ENCODE data around the gene PTPN3. TPM values are rescaled to one million over a fixed set of nuclear protein-coding genes. Genes with fewer than 3 reads are reported as not detected.

The PTPN3 gene
- total and polyA plus RNA-seq, 2 donors (not counting 1 experiment from before 2014, with no cell fraction given): 1.4 to 2.3 TPM

DNA sequence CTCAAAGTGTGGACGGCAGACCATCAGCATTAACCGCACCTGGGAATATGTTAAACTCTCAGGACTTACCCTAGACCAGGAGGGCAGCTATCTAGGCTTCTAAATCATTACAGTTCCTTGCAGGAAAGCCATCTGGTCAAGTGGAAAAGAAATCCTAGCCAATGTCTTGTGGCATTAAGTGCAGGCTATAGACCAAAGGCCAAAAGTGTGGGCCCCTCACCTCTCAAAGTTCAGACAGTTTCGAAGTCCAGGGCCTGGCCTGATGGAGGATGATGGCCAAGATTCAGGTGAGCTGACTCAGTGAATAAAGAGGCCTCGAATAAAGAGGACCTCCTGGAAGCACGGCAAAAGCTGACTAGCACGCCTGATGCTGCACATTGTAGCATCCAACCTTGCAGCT lies 24.0 kb upstream of the PTPN3 start:
- Histone ChIP-seq H3K9me3 (ENCODE audit: control insufficient read depth, insufficient read depth, low read depth, low read length) (no peaks in the 10 kb centered on the region), H3K4me3 (replicated peaks in 1 of 4; ENCODE audit: control extremely low read depth in 1 of 4, insufficient read depth in 1 of 4, low read depth in 3 of 4, low read length in 4 of 4) (no peak overlapping the region), H3K9ac (ENCODE audit: insufficient read depth, low read length) (no peak overlapping the region), H3K36me3 (ENCODE audit: control insufficient read depth, insufficient read depth, low read length) (no peaks in the 10 kb centered on the region), H3K79me2 (ENCODE audit: control insufficient read depth, insufficient read depth, low read length) (no peaks in the 10 kb centered on the region), H4K20me1 (ENCODE audit: control insufficient read depth, extremely low read depth, insufficient read depth, low read length) (no peaks in the 10 kb centered on the region), H3K4me1 (ENCODE audit: control insufficient read depth, extremely low read depth, insufficient read depth, low read length) (no peaks in the 10 kb centered on the region), H3K27ac (ENCODE audit: insufficient read depth, low read length) (no peak overlapping the region), H2AFZ (ENCODE audit: low read length) (no peak overlapping the region), H3K4me2 (ENCODE audit: extremely low read depth, insufficient read depth, low read length) (no peak overlapping the region), H3K27me3 (ENCODE audit: control insufficient read depth, insufficient read depth, low read length) (no peaks in the 10 kb centered on the region)
- no peak for DNase-seq (ENCODE audit: low read depth in 2 of 2)
- TF ChIP-seq EZH2 (IDR thresholded peaks at IDR 0.05; ENCODE audit: low read length, missing control alignments): no peak
- TF ChIP-seq, protein P1, sequence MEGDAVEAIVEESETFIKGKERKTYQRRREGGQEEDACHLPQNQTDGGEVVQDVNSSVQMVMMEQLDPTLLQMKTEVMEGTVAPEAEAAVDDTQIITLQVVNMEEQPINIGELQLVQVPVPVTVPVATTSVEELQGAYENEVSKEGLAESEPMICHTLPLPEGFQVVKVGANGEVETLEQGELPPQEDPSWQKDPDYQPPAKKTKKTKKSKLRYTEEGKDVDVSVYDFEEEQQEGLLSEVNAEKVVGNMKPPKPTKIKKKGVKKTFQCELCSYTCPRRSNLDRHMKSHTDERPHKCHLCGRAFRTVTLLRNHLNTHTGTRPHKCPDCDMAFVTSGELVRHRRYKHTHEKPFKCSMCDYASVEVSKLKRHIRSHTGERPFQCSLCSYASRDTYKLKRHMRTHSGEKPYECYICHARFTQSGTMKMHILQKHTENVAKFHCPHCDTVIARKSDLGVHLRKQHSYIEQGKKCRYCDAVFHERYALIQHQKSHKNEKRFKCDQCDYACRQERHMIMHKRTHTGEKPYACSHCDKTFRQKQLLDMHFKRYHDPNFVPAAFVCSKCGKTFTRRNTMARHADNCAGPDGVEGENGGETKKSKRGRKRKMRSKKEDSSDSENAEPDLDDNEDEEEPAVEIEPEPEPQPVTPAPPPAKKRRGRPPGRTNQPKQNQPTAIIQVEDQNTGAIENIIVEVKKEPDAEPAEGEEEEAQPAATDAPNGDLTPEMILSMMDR (conservative IDR thresholded peaks at IDR 0.05 in 1 of 2, IDR thresholded peaks at IDR 0.05 in 1 of 2; ENCODE audit: low read depth in 1 of 2, low read length in 2 of 2): no peak

DNA sequence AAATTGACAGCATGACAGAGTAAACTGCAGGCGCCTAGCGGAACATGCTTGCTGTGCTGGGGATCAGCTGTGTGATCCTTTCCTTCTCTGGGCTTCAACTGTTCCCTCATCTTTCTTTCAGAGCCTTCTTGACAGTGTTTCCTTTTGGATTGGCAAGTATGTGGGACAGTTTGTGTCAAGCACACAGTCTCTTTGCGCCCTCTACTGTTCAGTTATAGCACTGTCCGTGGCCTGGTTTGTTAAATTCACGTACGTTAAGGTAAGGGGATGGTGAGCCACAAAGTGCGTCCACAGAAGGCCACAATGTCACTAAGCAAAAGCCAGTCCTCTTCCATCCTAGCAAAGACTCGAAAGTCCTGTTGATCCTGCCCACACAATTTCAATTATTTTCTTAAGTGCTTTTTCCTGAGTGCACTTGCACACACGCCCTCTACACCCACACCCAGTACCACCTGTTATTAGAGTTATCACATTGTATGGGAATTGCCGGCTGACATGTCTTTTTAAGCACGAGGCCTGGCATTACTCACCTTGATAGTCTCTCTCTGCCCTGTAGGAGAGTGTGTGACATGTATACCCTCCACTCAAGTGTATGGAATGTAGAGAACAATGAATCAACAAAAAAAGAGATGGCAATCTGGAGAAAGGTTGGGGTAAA lies 22.5 kb upstream of the PTPN3 start:
- Histone ChIP-seq H3K36me3 (ENCODE audit: control insufficient read depth, insufficient read depth, low read length) (no peaks in the 10 kb centered on the region), H2AFZ (ENCODE audit: low read length) (no peak overlapping the region), H4K20me1 (ENCODE audit: control insufficient read depth, extremely low read depth, insufficient read depth, low read length) (no peaks in the 10 kb centered on the region), H3K27ac (ENCODE audit: insufficient read depth, low read length) (no peak overlapping the region), H3K27me3 (ENCODE audit: control insufficient read depth, insufficient read depth, low read length) (peaks cover 2% of the 10 kb centered on the region), H3K4me3 (replicated peaks in 1 of 4; ENCODE audit: control extremely low read depth in 1 of 4, insufficient read depth in 1 of 4, low read depth in 3 of 4, low read length in 4 of 4) (no peak overlapping the region), H3K79me2 (ENCODE audit: control insufficient read depth, insufficient read depth, low read length) (no peaks in the 10 kb centered on the region), H3K9ac (ENCODE audit: insufficient read depth, low read length) (no peak overlapping the region), H3K4me2 (ENCODE audit: extremely low read depth, insufficient read depth, low read length) (no peak overlapping the region), H3K9me3 (ENCODE audit: control insufficient read depth, insufficient read depth, low read depth, low read length) (no peaks in the 10 kb centered on the region), H3K4me1 (ENCODE audit: control insufficient read depth, extremely low read depth, insufficient read depth, low read length) (no peaks in the 10 kb centered on the region)
- peak; percentile 56 to 76 for DNase-seq (ENCODE audit: low read depth in 2 of 2)
- no peak for TF ChIP-seq EZH2 (IDR thresholded peaks at IDR 0.05; ENCODE audit: low read length, missing control alignments)
- TF ChIP-seq, protein P1 (conservative IDR thresholded peaks at IDR 0.05 in 1 of 2, IDR thresholded peaks at IDR 0.05 in 1 of 2; ENCODE audit: low read depth in 1 of 2, low read length in 2 of 2): peak; percentile 94 to 96

DNA sequence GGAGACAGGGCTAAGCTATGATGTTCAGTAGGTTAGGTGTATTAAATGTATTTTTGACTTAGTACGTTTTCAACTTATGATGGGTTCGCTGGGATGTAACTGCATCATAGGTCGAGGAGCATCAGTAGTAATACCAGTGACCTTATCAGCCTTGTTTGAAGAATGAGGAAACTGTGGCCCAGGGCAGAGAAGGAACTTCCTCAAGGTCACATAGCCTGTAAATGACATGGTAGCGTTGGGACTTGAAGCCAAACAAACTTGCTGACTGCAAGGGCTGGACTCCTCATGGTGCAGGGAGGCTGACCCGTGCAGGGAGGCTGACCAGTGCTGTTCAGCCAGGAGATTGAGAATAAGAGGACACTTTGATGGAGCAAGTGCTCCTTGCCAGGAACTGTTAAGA lies 21.3 kb upstream of the PTPN3 start:
- Histone ChIP-seq H3K4me3 (replicated peaks in 1 of 4; ENCODE audit: control extremely low read depth in 1 of 4, insufficient read depth in 1 of 4, low read depth in 3 of 4, low read length in 4 of 4) (no peak overlapping the region), H3K27ac (ENCODE audit: insufficient read depth, low read length) (no peak overlapping the region), H3K27me3 (ENCODE audit: control insufficient read depth, insufficient read depth, low read length) (peaks cover 3% of the 10 kb centered on the region), H3K79me2 (ENCODE audit: control insufficient read depth, insufficient read depth, low read length) (no peaks in the 10 kb centered on the region), H3K36me3 (ENCODE audit: control insufficient read depth, insufficient read depth, low read length) (no peaks in the 10 kb centered on the region), H4K20me1 (ENCODE audit: control insufficient read depth, extremely low read depth, insufficient read depth, low read length) (no peaks in the 10 kb centered on the region), H3K4me2 (ENCODE audit: extremely low read depth, insufficient read depth, low read length) (no peak overlapping the region), H3K9me3 (ENCODE audit: control insufficient read depth, insufficient read depth, low read depth, low read length) (no peaks in the 10 kb centered on the region), H3K4me1 (ENCODE audit: control insufficient read depth, extremely low read depth, insufficient read depth, low read length) (no peaks in the 10 kb centered on the region), H3K9ac (ENCODE audit: insufficient read depth, low read length) (no peak overlapping the region), H2AFZ (ENCODE audit: low read length) (no peak overlapping the region)
- DNase-seq (ENCODE audit: low read depth in 2 of 2): no peak
- TF ChIP-seq EZH2 (IDR thresholded peaks at IDR 0.05; ENCODE audit: low read length, missing control alignments): no peak
- TF ChIP-seq, protein P1 (conservative IDR thresholded peaks at IDR 0.05 in 1 of 2, IDR thresholded peaks at IDR 0.05 in 1 of 2; ENCODE audit: low read depth in 1 of 2, low read length in 2 of 2): no peak
